Daoy (cell line): Measurements from ENCODE around the gene OR2G3. TPM values are rescaled to one million over a fixed set of nuclear protein-coding genes. Genes with fewer than 3 reads are reported as not detected.

Source experiments
- DNase-seq: peaks from one replicate; pipeline ENCODE4 v3.0.0-alpha.2; 2015; ENCODE audit warnings: low read depth
- total RNA-seq: library from RNA; depleted of rRNA; stranded (reverse); fragments of >200 nt; shearing (Covaris generic); gene quantifications from 2 replicates; pipeline ENCODE4 v1.2.3, GENCODE V29; 2014; rRNA removed

The OR2G3 gene
- total RNA-seq = not detected in 2 replicates

- DNase-seq = no peak
Observed at GRCh38 chr1:247605286-247605685, at the start of gene OR2G3. TSS of gene OR2G3 (plus strand) at chr1:247605586. CDS start at chr1:247605586, 0 bp downstream.

- DNase-seq = no peak
Observed at GRCh38 chr1:247557926-247558674, 47.3 kb upstream of the OR2G3 start.

DNA sequence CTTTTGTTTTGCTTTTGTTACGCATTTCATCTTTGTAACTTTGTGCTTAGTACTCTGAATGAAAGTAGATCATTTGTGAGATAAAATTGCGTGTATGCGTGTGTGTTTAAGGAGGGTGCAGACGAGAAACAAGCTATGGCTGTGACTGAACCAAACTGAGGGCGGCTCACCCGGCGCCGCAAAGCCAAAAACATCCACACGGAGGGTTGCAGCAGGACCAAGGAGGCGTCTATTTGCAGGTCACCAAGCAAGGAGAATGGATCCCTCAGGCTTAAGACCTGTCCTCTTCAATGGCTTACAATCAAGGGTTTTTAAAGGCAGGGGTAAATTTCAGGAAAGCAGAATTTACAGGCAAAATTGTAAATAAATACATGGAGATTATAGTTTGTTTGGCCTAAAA lies 43.7 kb upstream of the OR2G3 start:
- no peak for DNase-seq

DNA sequence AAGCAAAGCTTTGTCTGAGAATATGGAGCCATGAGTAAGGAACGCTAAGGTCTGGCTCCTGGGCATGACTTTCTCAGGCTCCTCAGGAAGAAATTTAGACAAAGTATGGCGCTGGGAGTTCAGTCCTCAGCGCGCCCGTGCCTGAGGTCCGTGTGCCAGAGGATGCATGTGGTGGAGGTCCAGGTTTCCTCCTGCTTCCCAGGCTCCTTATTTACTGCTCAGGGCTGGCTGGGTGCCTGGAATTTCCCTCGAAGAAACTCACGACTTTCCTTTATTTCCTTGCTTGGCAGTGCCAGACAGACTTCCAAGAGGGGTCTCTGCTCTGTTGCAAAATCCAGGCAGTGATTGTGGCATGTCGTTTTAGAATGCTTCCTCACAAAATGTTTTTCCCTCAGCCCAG lies 43.2 kb upstream of the OR2G3 start:
- peak; percentile 34 for DNase-seq

DNA sequence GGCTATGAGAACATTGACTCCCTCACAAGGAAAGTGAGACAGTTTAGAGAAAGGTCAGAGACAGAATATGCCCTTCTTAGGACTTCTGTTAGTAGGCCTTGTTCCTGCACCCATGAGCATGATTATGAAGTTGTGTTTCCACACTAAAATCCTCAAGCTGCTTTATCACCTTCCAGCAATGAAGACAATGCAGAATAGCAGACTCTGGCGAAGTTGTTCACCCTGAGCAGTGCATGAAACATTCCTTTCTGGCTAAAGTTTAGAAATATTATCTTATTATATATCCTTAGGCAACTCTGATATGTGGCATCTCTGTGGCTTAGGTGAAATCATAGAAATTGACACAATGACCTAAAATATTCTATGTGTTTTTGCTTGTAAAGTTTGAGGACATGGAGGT lies 31.1 kb upstream of the OR2G3 start:
- no peak for DNase-seq

DNA sequence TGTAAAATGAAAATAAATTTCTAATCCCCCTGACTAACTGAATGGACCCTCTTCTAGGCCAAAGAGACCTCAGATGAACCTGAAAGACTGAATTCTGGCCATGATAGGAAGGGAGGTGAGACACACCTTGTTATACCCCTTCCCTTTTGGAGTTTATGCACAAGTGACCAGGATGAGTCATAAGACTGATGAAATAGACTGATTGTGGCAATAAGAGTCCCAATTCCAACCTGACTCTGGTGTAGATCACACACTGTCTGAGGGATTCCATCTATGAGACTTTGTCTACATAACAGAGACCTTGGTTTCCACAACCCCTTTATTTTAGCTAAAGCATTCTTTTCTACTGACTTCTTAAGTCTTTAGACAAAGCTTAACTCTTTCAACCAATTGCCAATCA lies 30.7 kb upstream of the OR2G3 start:
- DNase-seq = no peak

- no peak for DNase-seq
Observed at GRCh38 chr1:247576514-247576913, 28.9 kb upstream of the OR2G3 start.

GRCh38 chr1:247578946-247579460 lies 26.4 kb upstream of the OR2G3 start:
- DNase-seq = no peak

GRCh38 chr1:247588060-247588459 lies 17.3 kb upstream of the OR2G3 start, which contains the start of gene OR2G2:
TSS of gene OR2G2 (plus strand) at chr1:247588360. CDS start at chr1:247588360, 0 bp downstream.
- no peak for DNase-seq

DNA sequence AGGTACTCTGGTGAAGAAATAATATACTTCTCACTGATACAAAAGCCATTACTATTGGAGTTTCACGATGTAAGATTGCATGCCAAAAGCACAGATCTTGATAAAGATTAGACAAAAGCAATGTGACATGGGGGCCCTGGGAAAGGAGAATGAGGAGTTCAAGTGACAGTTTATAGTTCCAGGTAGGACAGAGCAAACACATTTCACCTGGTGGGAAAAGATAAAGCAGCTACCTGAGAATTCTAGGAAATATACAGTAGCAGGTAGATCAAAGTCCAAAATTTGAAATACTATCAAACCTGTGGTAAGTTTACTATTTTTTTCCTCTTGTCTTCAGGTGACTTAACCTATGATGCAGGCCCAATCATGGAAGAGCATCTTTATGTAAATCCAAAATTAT lies 8.0 kb downstream of the OR2G3 start:
- DNase-seq = no peak

GRCh38 chr1:247614625-247615024 lies 9.2 kb downstream of the OR2G3 start:
- no peak for DNase-seq

DNA sequence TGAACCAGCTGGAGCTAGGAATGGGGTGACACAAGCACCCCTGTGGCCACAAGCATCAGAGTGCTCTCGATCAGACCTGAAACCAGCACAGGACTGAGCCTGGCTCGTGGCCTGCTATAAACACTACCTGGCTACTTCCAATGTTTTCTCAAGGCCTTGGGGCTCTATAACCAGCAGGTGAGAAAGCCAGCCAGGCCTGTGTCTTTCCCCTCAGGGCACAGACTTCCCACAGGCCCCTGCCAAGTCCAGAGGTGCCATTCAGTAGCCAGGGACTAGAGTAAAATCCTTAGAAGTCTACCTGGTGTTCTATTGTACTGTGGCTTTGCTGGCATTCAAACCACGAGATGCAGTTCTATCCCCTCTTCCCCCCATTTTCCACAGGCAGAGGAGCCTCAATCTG lies 22.6 kb downstream of the OR2G3 start:
- no peak for DNase-seq

- DNase-seq = no peak
Observed at GRCh38 chr1:247638011-247638410, 32.6 kb downstream of the OR2G3 start.

DNA sequence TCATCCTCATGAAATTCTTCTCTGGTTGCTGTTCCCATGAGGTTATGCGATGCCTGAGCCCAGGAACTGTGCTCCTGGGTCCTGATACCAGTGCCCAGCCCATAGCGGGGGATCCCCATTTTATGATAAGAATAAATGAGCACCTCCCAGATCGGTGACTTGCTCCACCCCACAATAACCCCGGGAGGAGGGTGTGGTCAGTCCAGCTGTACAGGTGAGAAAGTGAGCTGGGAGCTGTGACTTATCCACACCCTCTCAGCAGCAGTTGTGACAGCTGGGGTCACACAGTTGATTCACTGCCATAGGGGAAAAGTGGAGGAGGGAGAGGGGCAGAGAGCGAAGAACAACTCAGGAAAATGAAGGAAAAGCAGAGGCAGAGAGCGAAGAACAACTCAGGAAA lies 33.4 kb downstream of the OR2G3 start:
- DNase-seq = no peak

DNA sequence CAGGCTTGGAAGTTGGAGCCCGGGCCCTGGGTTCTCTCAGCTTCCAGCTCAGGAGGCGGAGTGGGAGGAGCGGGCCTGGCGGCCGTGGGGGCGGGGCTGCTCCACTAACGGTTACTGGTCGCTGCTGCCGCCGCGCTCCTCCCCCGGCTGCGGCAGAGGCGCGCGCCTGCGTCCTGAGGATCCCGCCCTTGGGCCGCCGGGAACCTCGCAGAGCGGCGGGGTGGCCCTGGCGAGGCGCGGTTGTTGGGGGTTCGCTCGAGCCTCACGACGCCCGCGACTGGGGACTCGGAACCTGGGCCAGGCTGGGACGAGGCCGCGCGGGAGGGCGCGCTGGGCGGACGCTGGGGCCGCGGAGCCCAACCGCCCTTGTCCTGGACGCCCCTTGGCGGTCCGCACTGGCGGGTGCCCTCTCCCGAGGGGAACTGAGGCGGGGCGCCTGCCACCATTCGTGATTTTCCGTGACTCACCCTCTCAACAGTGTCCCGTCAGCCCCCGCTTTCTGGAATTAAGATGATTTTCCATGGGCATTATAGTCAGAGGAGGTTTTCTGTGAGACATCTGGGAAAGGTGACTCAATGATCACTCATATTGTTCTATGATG lies 34.1 kb downstream of the OR2G3 start:
- DNase-seq = peak; percentile 94

DNA sequence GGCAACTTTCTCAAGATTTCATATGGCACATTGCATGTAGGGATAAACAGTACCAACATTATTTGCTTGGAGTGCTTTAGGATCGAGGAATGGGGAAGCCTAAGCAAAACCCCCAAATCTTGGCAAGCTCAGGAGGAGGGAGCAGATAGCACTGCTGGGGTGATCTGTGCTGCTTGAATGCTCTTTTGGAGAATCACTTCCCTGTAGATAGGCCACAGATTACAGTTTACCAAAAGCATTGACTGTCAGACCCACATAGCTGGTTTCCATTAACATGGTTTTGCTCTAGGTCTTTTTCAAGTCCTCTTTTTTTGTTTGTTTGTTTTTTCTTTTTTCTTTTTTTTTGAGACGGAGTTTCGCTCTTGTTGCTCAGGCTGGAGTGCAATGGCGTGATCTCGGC lies 37.4 kb downstream of the OR2G3 start:
- DNase-seq = no peak

DNA sequence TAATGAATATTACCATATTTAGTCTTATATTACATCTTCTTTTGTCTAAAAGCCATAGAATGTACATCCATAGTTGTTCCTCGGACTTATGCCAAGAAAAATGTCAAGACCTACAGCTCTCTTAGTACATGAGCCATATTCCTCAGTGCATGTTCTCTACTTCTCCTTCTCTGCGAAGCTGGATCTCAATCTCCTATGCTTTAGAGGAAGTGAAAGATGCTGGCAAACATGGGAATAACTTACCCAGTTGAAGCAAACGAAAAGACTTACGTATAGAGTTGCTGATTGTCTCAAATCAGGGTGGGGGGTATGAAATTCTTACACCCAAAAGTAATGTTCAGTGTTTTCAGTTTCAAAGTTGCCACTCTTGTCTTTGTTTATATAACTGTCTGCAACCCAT lies 41.5 kb downstream of the OR2G3 start:
- no peak for DNase-seq

GRCh38 chr1:247647864-247648263 lies 42.5 kb downstream of the OR2G3 start:
- peak; percentile 71 for DNase-seq

DNA sequence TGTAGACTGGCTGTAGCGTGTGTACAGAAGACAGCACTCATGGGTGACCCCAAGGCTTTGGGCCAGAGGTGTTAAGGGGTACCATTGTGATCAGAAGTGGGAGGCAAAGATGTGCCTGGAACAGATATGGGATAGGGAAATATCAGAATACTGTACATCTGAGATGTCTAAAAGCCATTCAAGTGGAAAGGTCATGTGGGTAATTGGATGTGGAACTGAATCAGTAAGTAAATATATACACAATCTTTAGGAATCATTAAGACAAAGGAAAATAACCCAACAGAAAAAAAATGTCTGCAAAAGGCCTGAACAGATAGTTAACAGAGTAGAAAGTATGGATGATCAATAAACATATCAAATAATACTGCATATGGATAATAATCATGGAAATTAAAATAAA lies 47.7 kb downstream of the OR2G3 start:
- no peak for DNase-seq
